H9 (cell line): ENCODE measurements around the gene KLK7. TPM values are rescaled to one million over a fixed set of nuclear protein-coding genes. Genes with fewer than 3 reads are reported as not detected.

Experiments
- DNase-seq: peaks from one replicate; pipeline ENCODE4 v3.0.0-alpha.2; 2017
- H2AFZ ChIP-seq: one replicate; pipeline ENCODE4 v1.6.1; 2013; ENCODE audit warnings: mild to moderate bottlenecking, low read length, control low read depth, moderate library complexity
- H2AK5ac ChIP-seq: 2 replicates; pipeline ENCODE4 v1.6.1; 2013; ENCODE audit warnings: low read length, control low read depth, mixed read lengths; ENCODE audit not compliant: insufficient read length
- H2BK120ac ChIP-seq: one replicate; pipeline ENCODE4 v1.6.1; 2013; ENCODE audit warnings: low read depth, mild to moderate bottlenecking, low read length, control low read depth, inconsistent platforms; ENCODE audit not compliant: poor library complexity, severe bottlenecking
- H2BK12ac ChIP-seq: 2 replicates; pipeline ENCODE4 v1.6.1; 2013; ENCODE audit warnings: low read length, control low read depth, mixed read lengths, low read depth; ENCODE audit not compliant: insufficient read length
- H2BK15ac ChIP-seq: 2 replicates; pipeline ENCODE4 v1.6.1; 2013; ENCODE audit warnings: low read depth, low read length, control low read depth
- H2BK20ac ChIP-seq: one replicate; pipeline ENCODE4 v1.6.1; 2013; ENCODE audit warnings: low read depth, mild to moderate bottlenecking, low read length, control low read depth, inconsistent platforms; ENCODE audit not compliant: poor library complexity, severe bottlenecking
- H2BK5ac ChIP-seq: 2 replicates; pipeline ENCODE4 v1.6.1; 2013; ENCODE audit warnings: low read length, control low read depth, mixed read lengths; ENCODE audit not compliant: insufficient read length
- H3K14ac ChIP-seq: 2 replicates; pipeline ENCODE4 v1.6.1; 2013; ENCODE audit warnings: low read length, control low read depth; ENCODE audit not compliant: insufficient read depth
- H3K18ac ChIP-seq: 2 replicates; pipeline ENCODE4 v1.6.1; 2013; ENCODE audit warnings: low read depth, mild to moderate bottlenecking, mixed read lengths, low read length, control low read depth; ENCODE audit not compliant: insufficient read length
- H3K23ac ChIP-seq: 2 replicates; pipeline ENCODE4 v1.6.1; 2013; ENCODE audit warnings: low read length, control low read depth, mixed read lengths, low read depth; ENCODE audit not compliant: insufficient read length
- H3K23me2 ChIP-seq: 2 replicates; pipeline ENCODE4 v1.6.1; 2013; ENCODE audit warnings: low read depth, mild to moderate bottlenecking, mixed read lengths, low read length, control low read depth; ENCODE audit not compliant: insufficient read length, poor library complexity, severe bottlenecking
- H3K27ac ChIP-seq: 2 replicates; pipeline ENCODE4 v1.5.1; 2013; ENCODE audit warnings: low read length, control low read depth, mixed read lengths, low read depth; ENCODE audit not compliant: insufficient read length
- H3K27me3 ChIP-seq: 2 replicates; pipeline ENCODE4 v1.6.1; 2013; ENCODE audit warnings: low read length, control low read depth, inconsistent platforms; ENCODE audit not compliant: insufficient read depth
- H3K4ac ChIP-seq: 2 replicates; pipeline ENCODE4 v1.6.1; 2013; ENCODE audit warnings: low read depth, mild to moderate bottlenecking, control low read depth, inconsistent platforms, low read length, moderate library complexity
- H3K4me1 ChIP-seq: 2 replicates; pipeline ENCODE4 v1.6.1; 2013; ENCODE audit warnings: low read length, control low read depth, inconsistent platforms; ENCODE audit not compliant: insufficient read depth
- H3K4me2 ChIP-seq: 2 replicates; pipeline ENCODE4 v1.6.1; 2013; ENCODE audit warnings: low read length, control low read depth, mixed read lengths; ENCODE audit not compliant: insufficient read length, insufficient read depth
- H3K56ac ChIP-seq: 2 replicates; pipeline ENCODE4 v1.6.1; 2013; ENCODE audit warnings: low read depth, mild to moderate bottlenecking, mixed read lengths, low read length, control low read depth; ENCODE audit not compliant: insufficient read length
- H3K79me1 ChIP-seq: 2 replicates; pipeline ENCODE4 v1.6.1; 2013; ENCODE audit warnings: low read depth, mild to moderate bottlenecking, moderate library complexity, low read length, control low read depth, inconsistent platforms; ENCODE audit not compliant: insufficient read depth, poor library complexity, severe bottlenecking
- H3K79me2 ChIP-seq: 2 replicates; pipeline ENCODE4 v1.6.1; 2013; ENCODE audit warnings: low read length, control low read depth, inconsistent platforms; ENCODE audit not compliant: insufficient read depth
- H3K9ac ChIP-seq: 2 replicates; pipeline ENCODE4 v1.6.1; 2013; ENCODE audit warnings: low read length, control low read depth, mixed read lengths; ENCODE audit not compliant: insufficient read length; ENCODE audit errors: extremely low read depth
- H3K9me3 ChIP-seq: one replicate; pipeline ENCODE4 v1.6.1; 2013; ENCODE audit warnings: low read depth, low read length, inconsistent platforms; ENCODE audit not compliant: control insufficient read depth
- H3T11ph ChIP-seq: one replicate; pipeline ENCODE4 v1.6.1; 2013; ENCODE audit warnings: mild to moderate bottlenecking, low read length, control low read depth, inconsistent platforms
- H4K20me1 ChIP-seq: one replicate; pipeline ENCODE4 v1.6.1; 2013; ENCODE audit not compliant: control insufficient read depth, insufficient read length, insufficient read depth
- H4K5ac ChIP-seq: 2 replicates; pipeline ENCODE4 v1.6.1; 2013; ENCODE audit warnings: low read depth, mild to moderate bottlenecking, mixed read lengths, low read length, control low read depth; ENCODE audit not compliant: insufficient read length
- H4K8ac ChIP-seq: replicated peaks from 2 replicates; pipeline ENCODE4 v1.6.1; 2013; ENCODE audit warnings: low read length, control low read depth, mixed read lengths, low read depth; ENCODE audit not compliant: insufficient read length
- H4K91ac ChIP-seq: 2 replicates; pipeline ENCODE4 v1.6.1; 2013; ENCODE audit warnings: low read depth, mild to moderate bottlenecking, moderate library complexity, mixed read lengths, low read length, control low read depth; ENCODE audit not compliant: insufficient read length
- H3K27ac Mint-ChIP-seq, 3 experiments: 2 replicates in 2 of 3; 3 replicates in 1 of 3; pipeline ENCODE4 v1.8.0; 2020 to 2021; ENCODE audit warnings: mixed read lengths in 3 of 3, mild to moderate bottlenecking in 1 of 3, moderate library complexity in 1 of 3
- H3K27me3 Mint-ChIP-seq: 2 replicates; pipeline ENCODE4 v1.8.0; 2021; ENCODE audit warnings: low read depth, mild to moderate bottlenecking, moderate library complexity, mixed read lengths
- H3K36me3 Mint-ChIP-seq, 3 experiments: 2 replicates in 2 of 3; 3 replicates in 1 of 3; pipeline ENCODE4 v1.8.0; 2020 to 2021; ENCODE audit warnings: low read depth in 3 of 3, mixed read lengths in 3 of 3; ENCODE audit not compliant: insufficient read depth in 1 of 3
- H3K4me1 Mint-ChIP-seq, 2 experiments: 2 replicates each; pipeline ENCODE4 v1.8.0; 2020; ENCODE audit warnings: mixed read lengths in 2 of 2
- H3K4me3 Mint-ChIP-seq, 2 experiments: 2 replicates in 1 of 2; 3 replicates in 1 of 2; pipeline ENCODE4 v1.8.0; 2020 to 2021; ENCODE audit warnings: mild to moderate bottlenecking in 2 of 2, mixed read lengths in 2 of 2, moderate library complexity in 1 of 2
- H3K9me3 Mint-ChIP-seq, 2 experiments: 2 replicates in 1 of 2; 3 replicates in 1 of 2; pipeline ENCODE4 v1.8.0; 2020; ENCODE audit warnings: mild to moderate bottlenecking in 2 of 2, mixed read lengths in 2 of 2, moderate library complexity in 1 of 2
- CTCF ChIP-seq: fragments of 200-600 bp; sonication (generic); conservative IDR thresholded peaks from 3 replicates; pipeline ENCODE4 v1.8.0; 2021; ENCODE audit warnings: antibody characterized with exemption, mild to moderate bottlenecking
- WGBS: extraction: QIAGEN DNeasy Blood & Tissue Kit; methylation state at CpG from one replicate; pipeline ENCODE4 v1.1.7; 2013; ENCODE audit warnings: missing lambda C conversion rate, low lambda C conversion rate, mixed read lengths; ENCODE audit not compliant: insufficient read length; ENCODE audit errors: extremely low coverage; 5-methylcytosine and 5-hydroxymethylcytosine counted together
- total RNA-seq: library from RNA; stranded (reverse); gene quantifications from 2 replicates; pipeline ENCODE4 v1.2.1, GENCODE V29; 2021

KLK7 gene
- total RNA-seq, 1 experiment from 2014 or later: 0.52 TPM

GRCh38 chr19:51023946-51024345, 40.2 kb upstream of the KLK7 start:
- no peaks in the 10 kb centered on the region for H3K9me3 ChIP-seq
- no peak overlapping the region for H3K27ac ChIP-seq
- H3K23me2 ChIP-seq: peaks cover 6% of the 10 kb centered on the region
- no peak overlapping the region for H2BK20ac ChIP-seq
- no peaks in the 10 kb centered on the region for H3K79me2 ChIP-seq
- H3K9ac ChIP-seq: no peak overlapping the region
- H4K91ac ChIP-seq: no peak overlapping the region
- TF ChIP-seq CTCF: no peak
- no peaks in the 10 kb centered on the region; a peak in 1 of 5 replicates for H3K9me3 Mint-ChIP-seq
- H3K4me3 Mint-ChIP-seq: 0 out of 5 replicates have a peak overlapping the region, but pooled peaks of 1 of the 2 experiments have one; percentile 4
- H3K4me2 ChIP-seq: no peak overlapping the region
- no peak overlapping the region for H4K5ac ChIP-seq
- H2AK5ac ChIP-seq: no peak overlapping the region
- no peak overlapping the region for H2BK120ac ChIP-seq
- no peak overlapping the region for H3T11ph ChIP-seq
- H3K56ac ChIP-seq: no peak overlapping the region
- H3K79me1 ChIP-seq: no peaks in the 10 kb centered on the region
- H3K27me3 Mint-ChIP-seq: peaks cover 26% of the 10 kb centered on the region
- no peaks in the 10 kb centered on the region for H3K4me1 ChIP-seq
- no peak overlapping the region for H2BK5ac ChIP-seq
- H3K27ac Mint-ChIP-seq: no peak overlapping the region
- H2AFZ ChIP-seq: no peak overlapping the region
- no peaks in the 10 kb centered on the region for H3K27me3 ChIP-seq
- no peaks in the 10 kb centered on the region for H3K36me3 Mint-ChIP-seq
- H2BK15ac ChIP-seq: no peak overlapping the region
- no CpG with 5 or more reads among the region's 11 CpGs for WGBS
- H3K18ac ChIP-seq: no peak overlapping the region
- no peak overlapping the region for H3K23ac ChIP-seq
- no peak overlapping the region for H4K8ac ChIP-seq
- H3K14ac ChIP-seq: no peak overlapping the region
- DNase-seq: no peak
- no peaks in the 10 kb centered on the region for H4K20me1 ChIP-seq
- H2BK12ac ChIP-seq: no peak overlapping the region
- H3K4me1 Mint-ChIP-seq: peaks cover 32 to 50% of the 10 kb centered on the region in 2 experiments
- no peak overlapping the region for H3K4ac ChIP-seq
